ENCODE data around the gene MED13.
A peak's percentile ranks its signal among the peaks of the same experiment; 100 is the strongest.

The MED13 gene

GRCh38 chr17:62064029-62064790 lies 868 bp downstream of the MED13 start:
- H3K27ac ChIP-seq, result peak overlapping the region in 20 of 21 experiments; percentile 72 to 100 (median 99)
- H3K4me3 ChIP-seq, result peak overlapping the region; percentile 74 to 99 (median 89)

- Histone ChIP-seq H3K4me3 (peak overlapping the region in 2 of 7 experiments; percentile 74 to 94), H3K27ac (peak overlapping the region in 1 of 21 experiments; percentile 20)
Observed at GRCh38 chr17:62062944-62063343, 2.1 kb downstream of the MED13 start.

GRCh38 chr17:62062302-62062701 lies 2.8 kb downstream of the MED13 start:
- Histone ChIP-seq H3K4me3 (peak overlapping the region in 1 of 7 experiments; percentile 1), H3K27ac (peak overlapping the region in 1 of 21 experiments; percentile 20)

- no peak overlapping the region for H3K27ac ChIP-seq
Observed at GRCh38 chr17:62059414-62059813, 5.7 kb downstream of the MED13 start.

GRCh38 chr17:62058611-62059010 lies 6.5 kb downstream of the MED13 start:
- H3K4me3 ChIP-seq, result no peak overlapping the region
- no peak overlapping the region for H3K27ac ChIP-seq

More at GRCh38 chr17:62059414-62059813, 5.7 kb downstream of the MED13 start:
- no peak overlapping the region for H3K4me3 ChIP-seq

- no peak overlapping the region for H3K27ac ChIP-seq
- no peak overlapping the region for H3K4me3 ChIP-seq
Observed at GRCh38 chr17:62057696-62058095, 7.4 kb downstream of the MED13 start.

- Histone ChIP-seq H3K4me3 (no peak overlapping the region), H3K27ac (no peak overlapping the region)
Observed at GRCh38 chr17:62052765-62053338, 12.2 kb downstream of the MED13 start.

GRCh38 chr17:62051053-62051452 lies 14.0 kb downstream of the MED13 start:
- H3K27ac ChIP-seq, result peak overlapping the region in 1 of 21 experiments; percentile 17

GRCh38 chr17:62049299-62049698 lies 15.8 kb downstream of the MED13 start:
- Histone ChIP-seq H3K27ac (no peak overlapping the region), H3K4me3 (no peak overlapping the region)

More at GRCh38 chr17:62051053-62051452, 14.0 kb downstream of the MED13 start:
- H3K4me3 ChIP-seq, result no peak overlapping the region

GRCh38 chr17:62048262-62048661 lies 16.8 kb downstream of the MED13 start:
- Histone ChIP-seq H3K4me3 (no peak overlapping the region), H3K27ac (no peak overlapping the region)

- H3K4me3 ChIP-seq, result no peak overlapping the region
- H3K27ac ChIP-seq, result no peak overlapping the region
Observed at GRCh38 chr17:62045517-62045916, 19.6 kb downstream of the MED13 start.

GRCh38 chr17:62045109-62045508 lies 20.0 kb downstream of the MED13 start:
- Histone ChIP-seq H3K27ac (no peak overlapping the region), H3K4me3 (no peak overlapping the region)

- Histone ChIP-seq H3K27ac (no peak overlapping the region), H3K4me3 (no peak overlapping the region)
Observed at GRCh38 chr17:62043602-62044001, 21.5 kb downstream of the MED13 start.

GRCh38 chr17:62043140-62043539 lies 21.9 kb downstream of the MED13 start:
- no peak overlapping the region for H3K27ac ChIP-seq

GRCh38 chr17:62038248-62038647 lies 26.8 kb downstream of the MED13 start:
- Histone ChIP-seq H3K4me3 (no peak overlapping the region), H3K27ac (no peak overlapping the region)

More at GRCh38 chr17:62043140-62043539, 21.9 kb downstream of the MED13 start:
- no peak overlapping the region for H3K4me3 ChIP-seq

GRCh38 chr17:62033317-62033716 lies 31.8 kb downstream of the MED13 start:
- H3K27ac ChIP-seq, result no peak overlapping the region
- no peak overlapping the region for H3K4me3 ChIP-seq

GRCh38 chr17:62032480-62032879 lies 32.6 kb downstream of the MED13 start:
- H3K27ac ChIP-seq, result no peak overlapping the region
- no peak overlapping the region for H3K4me3 ChIP-seq

GRCh38 chr17:62030264-62030663 lies 34.8 kb downstream of the MED13 start:
- Histone ChIP-seq H3K4me3 (no peak overlapping the region), H3K27ac (no peak overlapping the region)

GRCh38 chr17:62024866-62025265 lies 40.2 kb downstream of the MED13 start:
- Histone ChIP-seq H3K27ac (no peak overlapping the region), H3K4me3 (no peak overlapping the region)

GRCh38 chr17:62017912-62018311 lies 47.2 kb downstream of the MED13 start:
- H3K4me3 ChIP-seq, result no peak overlapping the region
- no peak overlapping the region for H3K27ac ChIP-seq

GRCh38 chr17:62017496-62017895 lies 47.6 kb downstream of the MED13 start:
- H3K27ac ChIP-seq, result no peak overlapping the region

More at GRCh38 chr17:62017496-62017895, 47.6 kb downstream of the MED13 start:
- H3K4me3 ChIP-seq, result no peak overlapping the region

Measured in skin epidermis (tissue), 12 donors.